HG03342 (cell line): ENCODE results near the gene RET.

Source experiments
- ATAC-seq: cut with Tn5 transposase; IDR thresholded peaks from one replicate; pipeline ENCODE4 v1.9.1; 2021; ENCODE audit warnings: mild to moderate bottlenecking, moderate library complexity; ENCODE audit not compliant: unreplicated experiment

RET gene

GRCh38 chr10:43105956-43106229 is 29.0 kb downstream of the RET start:
- no peak for ATAC-seq

GRCh38 chr10:43106256-43107091 is 29.6 kb downstream of the RET start:
- no peak for ATAC-seq

GRCh38 chr10:43108951-43109350 is 32.1 kb downstream of the RET start:
- ATAC-seq, result no peak

- ATAC-seq, result no peak
Measured at GRCh38 chr10:43109671-43110249, 32.9 kb downstream of the RET start.

GRCh38 chr10:43110338-43111071 is 33.6 kb downstream of the RET start:
- ATAC-seq, result peak; percentile 44

GRCh38 chr10:43111101-43111500 is 34.2 kb downstream of the RET start:
- no peak for ATAC-seq

- ATAC-seq, result no peak
Measured at GRCh38 chr10:43111921-43112607, 35.2 kb downstream of the RET start.

GRCh38 chr10:43112608-43112961 is 35.7 kb downstream of the RET start:
- ATAC-seq, result no peak

- no peak for ATAC-seq
Measured at GRCh38 chr10:43113201-43114087, 36.6 kb downstream of the RET start.

- ATAC-seq, result no peak
Measured at GRCh38 chr10:43114088-43114742, 37.3 kb downstream of the RET start.

- no peak for ATAC-seq
Measured at GRCh38 chr10:43114743-43115611, 38.1 kb downstream of the RET start.

- no peak for ATAC-seq
Measured at GRCh38 chr10:43115881-43116595, 39.2 kb downstream of the RET start.

GRCh38 chr10:43116596-43116995 is 39.7 kb downstream of the RET start:
- ATAC-seq, result no peak

- ATAC-seq, result no peak
Measured at GRCh38 chr10:43117031-43117776, 40.3 kb downstream of the RET start.

- no peak for ATAC-seq
Measured at GRCh38 chr10:43117777-43118583, 41.1 kb downstream of the RET start.

- ATAC-seq, result no peak
Measured at GRCh38 chr10:43118631-43119415, 42.0 kb downstream of the RET start.
